ENCODE results near the gene PSD4.

GRCh38 chr2:113162173-113162572 is 11.6 kb upstream of the PSD4 start:
- no peak for TF ChIP-seq POLR2A (IDR thresholded peaks at IDR 0.05)
- no peak for TF ChIP-seq CTCF (IDR thresholded peaks at IDR 0.05)

Data from adrenal gland (tissue), 5 donors.